H1 (cell line): ENCODE measurements around the gene KIF13A.

Experiments used
- ATF3 ChIP-seq: IDR thresholded peaks from 2 replicates; pipeline ENCODE4 v1.6.1; 2011; ENCODE audit warnings: low read depth, mild to moderate bottlenecking, low read length; ENCODE audit not compliant: insufficient read depth
- CTCF ChIP-seq, 3 experiments: IDR thresholded peaks; 1 replicate in 2 of 3; 2 replicates in 1 of 3; pipeline versions ENCODE4 v1.5.1 to v1.6.1; 2011; ENCODE audit warnings: low read length in 3 of 3, mild to moderate bottlenecking in 3 of 3, inconsistent platforms in 2 of 3, low read depth in 1 of 3, moderate library complexity in 1 of 3; ENCODE audit not compliant: insufficient read depth in 1 of 3; ENCODE audit errors: control extremely low read depth in 1 of 3
- GABPA ChIP-seq: IDR thresholded peaks from 2 replicates; pipeline ENCODE4 v1.6.1; 2011; ENCODE audit warnings: mild to moderate bottlenecking, low read length, moderate library complexity, borderline replicate concordance; ENCODE audit not compliant: insufficient read depth
- GTF2F1 ChIP-seq: IDR thresholded peaks from 2 replicates; pipeline ENCODE4 v1.6.1; 2012; ENCODE audit warnings: low read depth, low read length, improper control_type of control experiment, borderline replicate concordance
- RAD21 ChIP-seq, 2 experiments: IDR thresholded peaks in 1 of 2; conservative IDR thresholded peaks in 1 of 2; 2 replicates each; pipeline ENCODE4 v1.6.1; 2011; ENCODE audit warnings: low read depth in 2 of 2, low read length in 2 of 2, improper control_type of control experiment in 1 of 2, inconsistent platforms in 1 of 2, mild to moderate bottlenecking in 1 of 2, moderate library complexity in 1 of 2
- SUZ12 ChIP-seq: fragments of 200-600 bp; sonication (generic); IDR thresholded peaks from 2 replicates; pipeline ENCODE4 v1.6.1; 2012; ENCODE audit warnings: mild to moderate bottlenecking, inconsistent platforms, low read length, moderate library complexity, mixed read lengths
- TAF1 ChIP-seq: IDR thresholded peaks from 2 replicates; pipeline ENCODE4 v1.6.1; 2011; ENCODE audit warnings: mild to moderate bottlenecking, low read depth, low read length
- USF2 ChIP-seq: IDR thresholded peaks from 2 replicates; pipeline ENCODE4 v1.6.1; 2011; ENCODE audit warnings: low read length, improper control_type of control experiment
- ZNF274 ChIP-seq: IDR thresholded peaks from 2 replicates; pipeline ENCODE4 v1.7.0; 2012; ENCODE audit warnings: low read length, borderline replicate concordance; ENCODE audit errors: extremely low read depth

GRCh38 chr6:17900011-17900410 lies 87.4 kb downstream of the KIF13A start:
- no peak for TF ChIP-seq CTCF (IDR thresholded peaks at IDR 0.05; ENCODE audit: control extremely low read depth in 1 of 3, insufficient read depth in 1 of 3, low read depth in 1 of 3, low read length in 3 of 3)
- TF ChIP-seq ZNF274: no peak
- TF ChIP-seq RAD21 (IDR thresholded peaks at IDR 0.05 in 1 of 2, conservative IDR thresholded peaks at IDR 0.05 in 1 of 2; ENCODE audit: low read depth in 2 of 2, low read length in 2 of 2): no peak
- no peak for TF ChIP-seq GTF2F1
- no peak for TF ChIP-seq TAF1
- TF ChIP-seq GABPA: no peak
- TF ChIP-seq ATF3: no peak
- no peak for TF ChIP-seq SUZ12
- TF ChIP-seq USF2: no peak
